Urinary bladder (tissue), 4 donors: ENCODE data around the gene MAB21L3. TPM values are rescaled to one million over a fixed set of nuclear protein-coding genes. Genes with fewer than 3 reads are reported as not detected.
A peak's percentile ranks its signal among the peaks of the same experiment; 100 is the strongest.

ENCODE experiments used
- DNase-seq: peaks from one replicate; pipeline ENCODE4 v3.0.0-alpha.2; 2015; ENCODE audit errors: extremely low spot score
- H3K27ac ChIP-seq: one replicate; pipeline ENCODE4 v1.5.1; 2013; ENCODE audit warnings: low read depth, mild to moderate bottlenecking, moderate library complexity
- H3K36me3 ChIP-seq: one replicate; pipeline ENCODE4 v1.6.1; 2013; ENCODE audit warnings: mild to moderate bottlenecking, moderate library complexity; ENCODE audit not compliant: insufficient read depth
- H3K4me1 ChIP-seq: one replicate; pipeline ENCODE4 v1.6.1; 2013; ENCODE audit warnings: mild to moderate bottlenecking, moderate library complexity; ENCODE audit not compliant: insufficient read depth
- H3K4me3 ChIP-seq: one replicate; pipeline ENCODE4 v1.5.1; 2013; ENCODE audit warnings: low read depth, low read length
- WGBS: extraction: QIAGEN DNeasy Blood & Tissue Kit; methylation state at CpG from one replicate; pipeline ENCODE4 v1.1.7; 2013; 5-methylcytosine and 5-hydroxymethylcytosine counted together
- polyA plus RNA-seq: library from polyadenylated mRNA; stranded (reverse); fragments of 200-250 nt; gene quantifications from one replicate; pipeline ENCODE4 v1.2.3, GENCODE V29; 2013
- total RNA-seq: library from RNA; depleted of rRNA; stranded (reverse); fragments of >200 nt; gene quantifications from one replicate; pipeline ENCODE4 v1.2.3, GENCODE V29; 2014
- donor health status: healthy with polysubstance abuse.
- donor health status: healthy.

The MAB21L3 gene
- 3.2 TPM for total RNA-seq
- 0.76 TPM for polyA plus RNA-seq

DNA sequence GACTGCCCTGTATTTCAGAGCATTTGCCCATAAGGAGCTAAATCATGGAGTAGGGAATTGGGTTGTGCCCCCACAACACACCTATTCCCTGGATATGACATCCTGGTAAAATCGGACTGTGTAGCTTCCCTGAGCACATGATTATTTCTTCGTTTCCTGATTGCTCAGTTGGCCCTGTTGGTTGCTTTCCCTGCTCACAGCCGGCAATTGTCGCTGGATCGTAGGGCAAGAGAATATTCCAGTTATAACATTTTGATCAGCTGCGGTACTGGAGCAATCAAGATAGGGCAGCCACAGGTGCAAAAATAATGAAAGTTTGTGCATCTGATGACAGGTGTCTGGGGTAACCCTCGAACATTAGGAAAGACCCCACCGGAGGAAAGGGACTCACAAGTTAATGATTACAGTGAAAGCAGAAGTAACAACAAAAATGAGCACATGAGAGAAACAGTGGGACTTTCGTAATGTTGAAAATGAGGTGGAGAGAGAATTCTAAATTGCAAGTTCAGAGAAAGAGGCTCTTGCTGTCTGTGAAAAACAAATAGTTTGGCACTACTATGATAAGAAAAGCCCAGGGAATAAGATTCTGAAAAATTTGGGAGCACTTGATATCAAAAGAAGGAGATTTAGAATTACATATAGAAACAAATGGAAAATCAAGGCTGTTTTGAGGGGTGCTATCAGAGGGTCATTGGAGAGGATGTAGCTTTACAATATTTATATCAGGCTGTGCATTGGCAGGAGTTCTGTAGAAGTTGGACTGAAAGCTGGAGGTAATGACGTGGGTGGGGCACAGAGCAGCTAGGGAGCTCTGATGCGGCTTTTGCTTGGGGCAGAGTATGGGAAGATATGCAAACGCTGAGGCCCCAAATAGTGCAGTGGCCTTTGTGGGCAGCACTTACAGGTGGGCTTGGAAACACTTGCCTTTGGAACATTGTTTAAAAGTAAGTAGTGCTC, at the start of gene MAB21L3:
MAB21L3 (plus strand) TSS at position 833 of the 957 bp plus-strand sequence. CDS start 1,217 bp downstream, outside the sequence.
- Histone ChIP-seq H3K4me1 (no peaks in the 10 kb centered on the region), H3K27ac (peak within 1 kb of the TSS; percentile 7), H3K36me3 (no peaks in the 10 kb centered on the region), H3K4me3 (no peak within 1 kb of the TSS)
- DNase-seq = no peak
- 56% methylated on average over 12 of the region's 12 CpGs for WGBS

DNA sequence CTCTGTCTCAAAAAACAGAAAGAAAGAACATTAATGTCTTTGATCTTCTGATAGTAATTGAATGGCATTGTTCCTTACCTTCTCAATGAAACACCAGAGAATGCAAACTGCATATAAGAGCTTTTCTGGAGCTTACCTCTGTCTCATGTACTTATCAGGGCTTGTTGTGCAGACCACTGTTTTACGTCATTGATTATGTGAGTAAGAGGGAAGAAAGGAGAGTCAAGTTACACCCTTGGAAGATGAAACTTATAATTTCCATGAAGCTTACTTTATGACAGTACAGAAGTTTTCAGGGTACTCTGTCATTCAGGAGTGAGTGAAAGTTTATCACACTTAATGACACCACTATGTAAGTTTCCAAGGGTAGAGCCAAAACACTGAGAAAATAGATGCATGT, 49.0 kb upstream of the MAB21L3 start:
- no peak for DNase-seq
- WGBS = 69% methylated on average over 1 of the region's 1 CpG
- Histone ChIP-seq H3K27ac (no peak overlapping the region), H3K4me1 (no peaks in the 10 kb centered on the region), H3K36me3 (peaks cover 6% of the 10 kb centered on the region), H3K4me3 (no peak overlapping the region)

DNA sequence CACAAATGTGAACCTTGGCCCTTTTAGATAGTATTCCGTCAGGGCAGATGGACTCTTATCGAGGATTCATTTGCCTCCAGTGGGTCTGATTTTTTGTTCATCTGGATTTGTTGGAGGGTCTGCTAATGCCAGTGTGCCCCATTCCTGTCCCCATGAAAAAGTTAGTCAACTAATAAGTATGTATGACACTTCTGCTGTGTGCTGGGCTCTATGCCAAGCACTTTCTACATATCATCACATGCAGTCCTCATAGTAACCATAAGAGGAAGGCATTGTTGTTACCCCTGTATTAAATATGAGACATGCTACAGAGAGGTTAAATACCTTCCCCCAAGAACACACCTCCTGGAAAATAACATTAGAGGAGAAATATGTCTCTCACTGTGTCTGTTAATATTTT, 46.6 kb upstream of the MAB21L3 start:
- no peak for DNase-seq
- Histone ChIP-seq H3K27ac (no peak overlapping the region), H3K4me1 (no peaks in the 10 kb centered on the region), H3K4me3 (no peak overlapping the region), H3K36me3 (peaks cover 6% of the 10 kb centered on the region)
- WGBS = 95% methylated on average over 2 of the region's 2 CpGs

DNA sequence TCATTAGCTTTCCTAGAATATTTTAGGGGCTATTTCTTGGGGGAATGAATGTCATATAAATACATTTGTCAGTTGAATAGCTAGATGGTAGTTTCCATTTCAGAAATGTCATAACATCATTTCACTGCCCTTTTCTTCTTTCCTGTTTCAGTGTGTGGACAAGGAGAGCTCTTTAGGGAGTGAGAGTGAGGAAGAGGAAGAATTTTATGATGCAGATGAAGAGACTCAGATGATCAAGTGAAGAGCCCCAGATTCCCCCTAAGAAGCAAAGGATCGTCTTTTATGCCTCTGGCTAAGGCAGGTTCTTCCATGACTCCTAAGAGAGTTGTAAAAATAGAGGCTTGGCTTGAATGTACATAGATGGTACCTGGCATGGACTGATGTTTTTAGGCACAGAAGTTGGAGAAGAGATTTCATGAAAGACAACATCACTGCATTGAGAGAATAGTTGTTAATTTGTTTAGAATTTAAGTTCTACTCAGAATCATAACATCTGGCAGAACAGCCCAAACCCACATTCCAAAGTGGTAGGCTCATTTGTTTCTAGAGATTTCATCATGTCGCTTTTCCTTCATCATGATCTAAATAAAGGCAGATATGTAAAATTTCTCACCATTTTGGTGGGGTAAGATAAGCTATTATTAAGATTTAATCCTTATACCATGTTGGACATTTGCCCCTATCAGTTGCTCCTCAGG, 44.2 kb upstream of the MAB21L3 start:
- DNase-seq = no peak
- peak overlapping the region; percentile 23 for H3K27ac ChIP-seq
- H3K4me3 ChIP-seq = no peak overlapping the region
- WGBS = 54% methylated on average over 2 of the region's 2 CpGs
- H3K36me3 ChIP-seq = peaks cover 6% of the 10 kb centered on the region
- H3K4me1 ChIP-seq = no peaks in the 10 kb centered on the region

DNA sequence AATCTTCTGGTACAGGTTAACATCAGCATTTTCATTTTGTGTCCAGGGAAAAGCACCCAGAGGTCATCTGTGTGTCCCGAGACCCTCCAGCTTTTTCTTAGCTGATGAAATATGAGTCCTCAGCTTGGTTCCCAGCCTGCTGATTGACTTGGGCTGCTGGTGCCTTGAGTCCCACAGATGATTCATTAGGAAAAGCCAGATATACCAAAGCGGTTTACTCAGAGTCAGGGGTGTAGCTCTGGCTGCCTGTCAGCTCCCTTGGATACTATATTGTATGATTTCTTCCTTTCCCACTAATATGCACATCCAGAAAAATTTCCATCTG, 43.7 kb upstream of the MAB21L3 start:
- DNase-seq = no peak
- peak overlapping the region; percentile 16 for H3K27ac ChIP-seq
- WGBS = 60% methylated on average over 2 of the region's 2 CpGs

DNA sequence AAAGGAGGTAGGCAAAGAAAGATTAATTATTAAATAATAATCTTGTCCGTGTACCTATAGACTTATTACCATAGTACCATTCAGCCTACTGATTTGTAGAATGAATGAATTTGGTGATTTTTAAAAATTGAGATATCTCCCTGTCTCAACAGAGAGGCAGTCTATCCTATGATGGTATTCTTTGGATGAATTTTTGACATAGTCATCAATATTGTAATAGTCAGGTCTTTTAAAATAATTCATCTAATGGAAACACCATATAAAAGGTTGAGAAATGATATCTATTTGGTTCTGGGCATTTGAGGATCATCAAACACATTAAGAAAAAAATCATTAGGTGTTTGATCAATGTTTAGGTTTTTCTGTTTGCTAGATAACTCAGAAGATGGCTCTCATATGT, 35.6 kb upstream of the MAB21L3 start:
- no peak overlapping the region for H3K27ac ChIP-seq

More for the DNA sequence above, 43.7 kb upstream of the MAB21L3 start:
- Histone ChIP-seq H3K36me3 (peaks cover 6% of the 10 kb centered on the region), H3K4me3 (no peak overlapping the region), H3K4me1 (no peaks in the 10 kb centered on the region)

DNA sequence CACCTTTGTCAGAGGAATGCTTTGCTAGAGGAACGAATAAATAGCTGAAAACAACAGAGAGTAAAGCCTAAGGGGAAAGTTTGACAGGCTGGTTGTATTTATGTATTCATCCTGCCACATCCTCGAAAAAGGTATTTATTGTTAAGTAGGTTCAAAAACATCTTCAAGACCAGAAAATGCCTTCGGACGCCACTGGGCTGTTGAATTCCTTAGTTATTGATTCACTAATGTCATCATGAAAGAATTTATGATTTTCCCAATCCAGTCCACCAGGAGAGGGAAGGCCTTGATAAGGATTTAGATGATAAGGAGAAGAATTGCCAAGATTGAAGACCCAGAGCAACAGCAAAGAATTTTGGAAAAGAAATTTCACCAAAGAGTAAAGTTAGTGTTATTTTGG, 35.2 kb upstream of the MAB21L3 start:
- 79% methylated on average over 4 of the region's 4 CpGs for WGBS
- no peaks in the 10 kb centered on the region for H3K4me1 ChIP-seq
- DNase-seq = no peak
- no peaks in the 10 kb centered on the region for H3K36me3 ChIP-seq
- no peak overlapping the region for H3K4me3 ChIP-seq
- H3K27ac ChIP-seq = no peak overlapping the region

More for the DNA sequence above, 35.6 kb upstream of the MAB21L3 start:
- Histone ChIP-seq H3K4me3 (no peak overlapping the region), H3K4me1 (no peaks in the 10 kb centered on the region), H3K36me3 (no peaks in the 10 kb centered on the region)
- 0% methylated on average over 1 of the region's 1 CpG for WGBS
- DNase-seq = no peak

DNA sequence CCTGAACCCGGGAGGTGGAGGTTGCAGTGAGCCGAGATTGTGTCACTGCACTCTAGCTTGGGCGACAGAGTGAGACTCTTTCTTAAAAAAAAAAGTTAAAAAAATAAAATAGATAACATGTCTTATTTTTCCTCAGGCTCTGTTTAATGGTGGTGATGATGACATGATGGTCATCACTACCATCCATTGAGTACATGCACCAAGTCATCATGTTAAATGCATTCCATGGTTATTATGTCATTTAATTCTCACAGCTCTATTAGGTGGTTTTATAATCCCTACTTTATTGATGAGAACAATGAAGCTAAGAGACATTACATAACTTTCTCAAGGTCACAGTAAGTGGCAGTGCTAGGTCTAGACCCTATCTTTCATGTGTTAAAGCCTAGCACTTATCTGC, 34.4 kb upstream of the MAB21L3 start:
- H3K27ac ChIP-seq = no peak overlapping the region
- DNase-seq = no peak
- H3K36me3 ChIP-seq = no peaks in the 10 kb centered on the region
- no peaks in the 10 kb centered on the region for H3K4me1 ChIP-seq
- 91% methylated on average over 3 of the region's 3 CpGs for WGBS
- no peak overlapping the region for H3K4me3 ChIP-seq

DNA sequence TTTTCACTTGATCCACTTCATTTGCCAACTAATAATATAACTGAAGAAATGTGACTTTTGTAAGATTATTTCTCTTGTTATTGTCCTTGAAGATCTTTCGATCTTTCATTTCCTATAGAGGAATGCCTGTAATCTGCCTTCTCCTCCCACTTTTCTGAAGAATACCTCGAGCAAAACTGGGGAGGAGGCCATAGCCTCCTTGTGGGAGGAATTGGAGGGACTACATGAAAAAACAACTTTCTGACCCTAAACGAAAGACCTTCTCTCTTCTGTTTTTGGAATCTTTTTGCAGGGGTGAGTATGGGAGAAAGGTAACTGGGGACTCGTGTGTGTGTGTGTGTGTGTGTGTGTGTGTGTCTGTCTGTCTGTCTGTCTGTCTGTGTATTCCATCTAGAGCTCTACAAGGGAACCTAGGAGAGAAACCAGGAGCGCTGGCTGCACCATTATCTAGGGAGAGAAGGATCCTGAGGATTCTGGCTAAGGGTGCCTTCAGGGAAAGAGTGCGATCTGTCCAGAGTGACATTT, 32.4 kb upstream of the MAB21L3 start:
- Histone ChIP-seq H3K27ac (no peak overlapping the region), H3K36me3 (no peaks in the 10 kb centered on the region), H3K4me3 (no peak overlapping the region), H3K4me1 (no peaks in the 10 kb centered on the region)
- WGBS = 69% methylated on average over 6 of the region's 6 CpGs
- no peak for DNase-seq

DNA sequence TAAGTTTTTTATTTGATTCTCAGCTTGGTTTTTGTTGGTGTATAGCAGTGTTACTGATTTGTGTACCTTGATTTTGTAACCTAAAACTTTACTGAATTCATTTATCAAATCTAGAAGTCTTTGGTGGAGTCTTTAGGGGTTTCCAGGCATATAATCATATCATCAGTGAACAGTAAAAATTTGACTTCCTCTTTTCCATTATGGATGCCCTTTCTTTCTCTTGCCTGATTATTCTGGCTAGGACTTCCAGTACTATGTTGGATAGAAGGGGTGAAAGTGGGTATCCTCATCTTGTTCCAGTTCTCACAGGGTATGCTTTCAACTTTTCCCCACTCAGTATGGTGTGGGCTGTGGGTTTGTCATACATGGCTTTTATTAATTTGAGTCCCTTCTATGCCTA, 23.6 kb upstream of the MAB21L3 start:
- Histone ChIP-seq H3K36me3 (no peaks in the 10 kb centered on the region), H3K4me3 (no peak overlapping the region), H3K27ac (no peak overlapping the region), H3K4me1 (no peaks in the 10 kb centered on the region)
- no peak for DNase-seq

DNA sequence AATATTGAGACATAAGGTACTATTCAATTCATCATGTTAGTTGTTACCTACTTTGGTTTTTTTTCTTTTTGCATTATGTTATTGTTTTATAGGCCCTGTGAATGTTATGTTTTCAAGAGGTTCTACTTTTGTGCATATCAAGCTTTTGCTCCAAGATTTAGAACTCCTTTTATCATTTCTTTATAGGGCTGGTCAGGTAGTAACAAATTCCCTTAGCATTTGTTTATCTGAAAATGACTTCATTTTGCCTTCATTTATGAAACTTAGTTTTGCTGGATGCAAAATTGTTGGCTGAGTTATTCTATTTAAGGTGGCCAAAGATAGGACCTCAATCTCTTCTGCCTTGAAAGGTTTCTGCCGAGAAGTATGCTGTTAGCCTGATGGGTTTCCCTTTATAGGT, 21.3 kb upstream of the MAB21L3 start:
- no peaks in the 10 kb centered on the region for H3K4me1 ChIP-seq
- H3K4me3 ChIP-seq = no peak overlapping the region
- WGBS = 82% methylated on average over 1 of the region's 1 CpG

DNA sequence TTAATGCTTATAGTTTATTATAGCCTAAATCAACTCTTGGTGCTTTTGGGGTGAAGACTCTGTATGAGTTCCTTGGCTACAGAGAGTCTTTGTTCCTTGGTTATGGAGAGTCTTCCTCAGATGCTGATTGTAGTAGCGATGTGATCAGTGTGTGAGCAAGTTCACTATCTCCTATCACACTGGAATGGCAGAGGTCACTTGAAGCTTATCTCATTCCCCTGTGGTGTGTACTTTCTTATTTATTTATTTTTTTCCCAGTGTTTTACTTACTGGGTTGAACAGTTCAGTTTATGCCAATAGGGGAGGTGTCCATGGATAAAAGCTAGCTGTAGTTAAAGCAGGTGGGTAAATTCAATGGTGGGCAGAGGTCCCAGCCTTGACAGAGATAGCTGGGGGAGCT, 20.1 kb upstream of the MAB21L3 start:
- no peak for DNase-seq
- Histone ChIP-seq H3K4me3 (no peak overlapping the region), H3K27ac (no peak overlapping the region), H3K36me3 (no peaks in the 10 kb centered on the region), H3K4me1 (no peaks in the 10 kb centered on the region)
- WGBS = 95% methylated on average over 1 of the region's 1 CpG

More for the DNA sequence above, 21.3 kb upstream of the MAB21L3 start:
- no peak overlapping the region for H3K27ac ChIP-seq
- no peak for DNase-seq
- no peaks in the 10 kb centered on the region for H3K36me3 ChIP-seq

DNA sequence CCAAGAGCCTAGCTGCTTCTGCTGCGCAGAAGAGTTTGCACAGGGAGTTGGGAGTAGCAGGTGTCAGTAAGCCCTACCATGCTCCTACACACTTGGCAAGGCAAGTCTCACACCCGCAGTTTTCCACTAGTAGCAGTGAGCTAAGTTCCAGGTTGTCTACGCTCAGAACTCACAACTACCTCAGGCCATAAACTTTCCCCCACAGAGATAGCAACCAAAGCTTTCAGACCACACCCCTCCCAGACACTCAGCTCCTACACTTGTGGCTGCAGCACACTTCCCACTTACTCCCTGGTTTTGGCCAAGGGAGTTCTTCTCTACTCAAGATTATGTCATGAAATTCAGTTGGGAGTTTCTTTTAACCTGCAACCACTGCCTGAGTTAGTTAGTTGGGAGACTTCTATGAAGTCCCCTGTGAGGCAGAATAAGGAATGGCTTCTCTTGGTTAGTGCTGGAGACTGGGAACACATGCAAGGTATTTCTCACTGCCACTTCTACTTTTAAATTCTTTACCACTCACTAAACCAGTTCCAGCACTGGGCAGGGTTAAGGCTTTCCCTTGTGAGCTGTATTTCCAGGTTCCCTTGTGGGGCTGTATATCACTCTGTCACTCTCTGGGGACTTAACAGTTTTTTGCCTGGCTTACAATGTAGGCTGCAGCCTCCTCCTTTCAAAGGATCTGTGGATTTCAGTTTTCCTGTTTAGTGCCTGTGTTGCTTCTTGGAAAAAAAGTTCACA, 18.3 kb upstream of the MAB21L3 start:
- WGBS = 55% methylated on average over 3 of the region's 3 CpGs
- H3K36me3 ChIP-seq = no peaks in the 10 kb centered on the region
- no peak overlapping the region for H3K4me3 ChIP-seq
- no peaks in the 10 kb centered on the region for H3K4me1 ChIP-seq
- H3K27ac ChIP-seq = no peak overlapping the region
- DNase-seq = no peak
